ENCODE measurements around the gene ANAPC2. TPM values are rescaled to one million over a fixed set of nuclear protein-coding genes. Genes with fewer than 3 reads are reported as not detected.

Gene ANAPC2
- total RNA-seq, 2 experiments from 2014 or later: 144 to 149 TPM

- H3K4me1 Mint-ChIP-seq (ENCODE audit: low read depth): peaks cover 5% of the 10 kb centered on the region
- ChIA-PET POLR2A (interaction anchor here (2.4 kb wide), 1 partner anchor 11 kb away, joined by 7 read pairs; no protein-coding TSS in a partner anchor), CTCF (no interaction called here)
- H3K36me3 ChIP-seq (ENCODE audit: insufficient read depth, low read length): no peaks in the 10 kb centered on the region
- H3K9me3 ChIP-seq (ENCODE audit: control insufficient read depth in 1 of 2, insufficient read depth in 1 of 2, low read length in 2 of 2): peaks cover 0 to 47% of the 10 kb centered on the region in 2 experiments
- H3K27ac Mint-ChIP-seq: no peak overlapping the region
- peaks cover 72 to 78% of the 10 kb centered on the region in 2 experiments for H3K27me3 ChIP-seq (ENCODE audit: control insufficient read depth in 1 of 2, insufficient read depth in 2 of 2, low read length in 2 of 2)
- DNase-seq (no peak), ATAC-seq (ENCODE audit: poor library complexity) (no peak)
- H3K27me3 Mint-ChIP-seq: peaks cover 72% of the 10 kb centered on the region
- no peaks in the 10 kb centered on the region for H3K9me3 Mint-ChIP-seq
- H3K36me3 Mint-ChIP-seq (ENCODE audit: low read depth): no peaks in the 10 kb centered on the region
- no peak overlapping the region for H3K27ac ChIP-seq (ENCODE audit: low read depth in 1 of 2, low read length in 2 of 2)
- intact Hi-C loops (cut with DNase I, micrococcal nuclease): no loop called here
- H3K4me3 Mint-ChIP-seq: no peak overlapping the region
- no peak overlapping the region for H3K4me3 ChIP-seq (ENCODE audit: low read length)
- TF ChIP-seq CTCF (IDR thresholded peaks at IDR 0.05): no peak
- H3K4me1 ChIP-seq (ENCODE audit: insufficient read depth, low read length): peaks cover 8% of the 10 kb centered on the region
Measured at GRCh38 chr9:137140151-137141012, 48.0 kb downstream of the ANAPC2 start.

GRCh38 chr9:137139468-137140150, 48.8 kb downstream of the ANAPC2 start:
- DNase-seq: no peak
- POLR2A ChIA-PET: interaction anchor here (2.4 kb wide), 1 partner anchor 10 kb away, joined by 7 read pairs; no protein-coding TSS in a partner anchor

More at GRCh38 chr9:137139468-137140150, 48.8 kb downstream of the ANAPC2 start:
- no peak for TF ChIP-seq CTCF (IDR thresholded peaks at IDR 0.05)
- H3K9me3 Mint-ChIP-seq: no peaks in the 10 kb centered on the region
- intact Hi-C loops (cut with DNase I, micrococcal nuclease): no loop called here
- peaks cover 5% of the 10 kb centered on the region for H3K4me1 Mint-ChIP-seq (ENCODE audit: low read depth)
- Histone ChIP-seq H3K36me3 (ENCODE audit: insufficient read depth, low read length) (no peaks in the 10 kb centered on the region), H3K4me1 (ENCODE audit: insufficient read depth, low read length) (peaks cover 8% of the 10 kb centered on the region), H3K27ac (ENCODE audit: low read depth in 1 of 2, low read length in 2 of 2) (no peak overlapping the region), H3K9me3 (ENCODE audit: control insufficient read depth in 1 of 2, insufficient read depth in 1 of 2, low read length in 2 of 2) (peaks cover 0 to 47% of the 10 kb centered on the region in 2 experiments), H3K4me3 (ENCODE audit: low read length) (no peak overlapping the region), H3K27me3 (ENCODE audit: control insufficient read depth in 1 of 2, insufficient read depth in 2 of 2, low read length in 2 of 2) (peaks cover 72 to 78% of the 10 kb centered on the region in 2 experiments)
- no peak for ATAC-seq (ENCODE audit: poor library complexity)
- CTCF ChIA-PET: no interaction called here
- no peak overlapping the region for H3K27ac Mint-ChIP-seq
- no peak overlapping the region for H3K4me3 Mint-ChIP-seq
- H3K36me3 Mint-ChIP-seq (ENCODE audit: low read depth): no peaks in the 10 kb centered on the region
- H3K27me3 Mint-ChIP-seq: peaks cover 80% of the 10 kb centered on the region

Measured in CD4-positive, alpha-beta T cell (primary cell).